CD8-positive, alpha-beta memory T cell (primary cell): ENCODE data around the gene TULP4. TPM values are rescaled to one million over a fixed set of nuclear protein-coding genes. Genes with fewer than 3 reads are reported as not detected.

Experiments used
- CTCF ChIA-PET: fragments of 350-600 bp; sonication (Branson Sonifier 250); formaldehyde crosslinking; loops from one replicate; lab custom pipeline; 2021; ENCODE audit warnings: antibody characterized with exemption; lab: Charles Lee
- POLR2A ChIA-PET: fragments of 350-600 bp; sonication (Branson Sonifier 250); formaldehyde crosslinking; loops from one replicate; lab custom pipeline; 2021; ENCODE audit warnings: antibody characterized with exemption; lab: Charles Lee
- DNase-seq, 5 donors: peaks; one replicate each; pipeline versions ENCODE4 v3.0.0 to v3.0.0-alpha.2; 2020 to 2022; ENCODE audit warnings: mixed read lengths in 1 of 5
- H3K27ac ChIP-seq: one replicate; pipeline ENCODE4 v1.7.0; 2013; ENCODE audit warnings: low read depth, mild to moderate bottlenecking, low read length, moderate library complexity
- H3K27me3 ChIP-seq: 2 replicates; pipeline ENCODE4 v1.7.0; 2013; ENCODE audit warnings: low read length, mild to moderate bottlenecking; ENCODE audit not compliant: insufficient read depth, poor library complexity, severe bottlenecking
- H3K36me3 ChIP-seq: 2 replicates; pipeline ENCODE4 v1.7.0; 2013; ENCODE audit warnings: mild to moderate bottlenecking, low read length, moderate library complexity; ENCODE audit not compliant: insufficient read depth
- H3K4me1 ChIP-seq: 2 replicates; pipeline ENCODE4 v1.7.0; 2013; ENCODE audit warnings: mild to moderate bottlenecking, low read length, moderate library complexity; ENCODE audit not compliant: insufficient read depth
- H3K4me3 ChIP-seq: 2 replicates; pipeline ENCODE4 v1.7.0; 2013; ENCODE audit warnings: mild to moderate bottlenecking, low read length
- H3K9me3 ChIP-seq: 2 replicates; pipeline ENCODE4 v1.7.0; 2013; ENCODE audit warnings: mild to moderate bottlenecking, low read length
- H3K27ac Mint-ChIP-seq, 8 donors: one replicate each; pipeline ENCODE4 v1.8.0; 2020 to 2021; ENCODE audit warnings: mixed read lengths in 8 of 8, mild to moderate bottlenecking in 6 of 8, inconsistent platforms in 3 of 8, moderate library complexity in 3 of 8
- H3K27me3 Mint-ChIP-seq, 2 donors: one replicate each; pipeline ENCODE4 v1.8.0; 2020 to 2021; ENCODE audit warnings: mixed read lengths in 2 of 2, mild to moderate bottlenecking in 1 of 2, moderate library complexity in 1 of 2
- H3K36me3 Mint-ChIP-seq, 3 donors: one replicate each; pipeline ENCODE4 v1.8.0; 2020 to 2021; ENCODE audit warnings: mixed read lengths in 3 of 3, inconsistent platforms in 1 of 3, mild to moderate bottlenecking in 1 of 3
- H3K4me1 Mint-ChIP-seq, 3 donors: one replicate each; pipeline ENCODE4 v1.8.0; 2020 to 2021; ENCODE audit warnings: mixed read lengths in 3 of 3, inconsistent platforms in 1 of 3, mild to moderate bottlenecking in 1 of 3
- H3K4me3 Mint-ChIP-seq, 7 donors: one replicate each; pipeline ENCODE4 v1.8.0; 2020 to 2021; ENCODE audit warnings: mixed read lengths in 7 of 7, mild to moderate bottlenecking in 6 of 7, moderate library complexity in 4 of 7, inconsistent platforms in 2 of 7
- H3K9me3 Mint-ChIP-seq, 5 donors: one replicate each; pipeline ENCODE4 v1.8.0; 2020 to 2022; ENCODE audit warnings: mixed read lengths in 5 of 5, mild to moderate bottlenecking in 3 of 5, moderate library complexity in 2 of 5, inconsistent platforms in 1 of 5
- polyA plus RNA-seq: library from polyadenylated mRNA; unstranded; fragments of 300-500 nt; fragmentation: Illumina TruSeq; gene quantifications from one replicate; pipeline ENCODE4 v1.2.3, GENCODE V29; 2021
- total RNA-seq, 2 experiments: library from RNA; stranded (reverse); gene quantifications; one replicate each; pipeline ENCODE4 v1.2.3, GENCODE V29; 2021

TULP4 gene
- total and polyA plus RNA-seq, 3 experiments from 2014 or later, result 26.9 to 50.1 (median 32.1) TPM

DNA sequence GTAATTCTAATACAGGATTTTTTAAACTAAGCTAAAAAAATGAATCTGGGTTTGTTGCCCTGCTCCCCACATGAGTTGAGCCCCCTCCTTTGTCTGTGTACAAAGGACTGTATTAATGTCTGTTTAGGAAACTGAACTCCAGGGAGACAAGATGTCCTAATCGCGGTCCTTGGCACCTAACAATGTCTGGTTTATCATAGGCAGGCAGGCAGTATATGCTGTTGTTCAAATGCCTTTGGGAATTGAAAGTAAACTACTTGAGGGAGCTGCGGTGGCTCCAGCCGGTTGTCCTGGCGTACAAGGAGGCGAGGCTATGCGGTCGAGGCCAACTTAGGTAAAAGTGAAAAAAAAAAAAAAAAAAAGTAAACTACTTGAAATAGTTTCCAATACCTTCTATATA, 98.5 kb downstream of the TULP4 start:
- no peaks in the 10 kb centered on the region for H3K27me3 ChIP-seq
- no peaks in the 10 kb centered on the region for H3K36me3 ChIP-seq
- Mint-ChIP-seq H3K36me3 (peaks cover 4 to 27% (median 14%) of the 10 kb centered on the region in 3 donors), H3K9me3 (no peaks in the 10 kb centered on the region), H3K4me1 (peaks cover 12 to 15% (median 15%) of the 10 kb centered on the region in 3 donors), H3K27me3 (no peaks in the 10 kb centered on the region), H3K4me3 (no peak overlapping the region), H3K27ac (no peak overlapping the region)
- no peak overlapping the region for H3K4me3 ChIP-seq
- peaks cover 8% of the 10 kb centered on the region for H3K4me1 ChIP-seq
- ChIA-PET POLR2A (no interaction called here), CTCF (no interaction called here)
- H3K9me3 ChIP-seq, result no peaks in the 10 kb centered on the region
- no peak overlapping the region for H3K27ac ChIP-seq
- no peak for DNase-seq

DNA sequence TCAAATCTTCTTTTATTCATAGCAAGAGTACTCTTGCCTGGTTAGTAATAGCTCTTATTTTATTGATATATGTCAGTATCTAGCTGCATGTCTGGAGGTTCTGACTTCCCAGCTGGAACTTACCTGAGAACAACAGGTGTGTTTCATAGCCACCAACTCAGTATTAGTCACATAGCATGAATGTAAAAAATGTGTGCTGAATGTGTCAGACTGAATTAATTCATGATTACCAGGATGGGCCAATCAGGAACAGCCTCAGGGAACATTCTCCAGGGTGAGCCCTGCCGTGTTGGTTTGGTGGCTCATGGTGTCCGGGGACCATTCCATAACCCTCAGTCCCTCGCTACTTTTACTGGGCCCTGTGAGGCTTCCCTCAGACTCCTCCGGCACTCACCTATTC, 99.7 kb downstream of the TULP4 start:
- peak overlapping the region in 2 of 8 donors; percentile 21 to 38 for H3K27ac Mint-ChIP-seq
- peaks cover 8% of the 10 kb centered on the region for H3K4me1 ChIP-seq
- POLR2A ChIA-PET, result no interaction called here
- no peaks in the 10 kb centered on the region for H3K9me3 ChIP-seq
- H3K36me3 Mint-ChIP-seq, result peaks cover 7 to 35% (median 18%) of the 10 kb centered on the region in 3 donors
- peaks cover 5 to 15% (median 15%) of the 10 kb centered on the region in 3 donors for H3K4me1 Mint-ChIP-seq
- no peak overlapping the region for H3K4me3 Mint-ChIP-seq
- H3K36me3 ChIP-seq, result no peaks in the 10 kb centered on the region
- H3K27ac ChIP-seq, result no peak overlapping the region
- H3K27me3 Mint-ChIP-seq, result no peaks in the 10 kb centered on the region
- H3K4me3 ChIP-seq, result no peak overlapping the region
- CTCF ChIA-PET, result interaction anchor here (0.9 kb wide), 1 partner anchor 191 kb away, joined by 3 read pairs; no protein-coding TSS in a partner anchor
- no peaks in the 10 kb centered on the region for H3K27me3 ChIP-seq
- H3K9me3 Mint-ChIP-seq, result no peaks in the 10 kb centered on the region
- DNase-seq, result no peak

DNA sequence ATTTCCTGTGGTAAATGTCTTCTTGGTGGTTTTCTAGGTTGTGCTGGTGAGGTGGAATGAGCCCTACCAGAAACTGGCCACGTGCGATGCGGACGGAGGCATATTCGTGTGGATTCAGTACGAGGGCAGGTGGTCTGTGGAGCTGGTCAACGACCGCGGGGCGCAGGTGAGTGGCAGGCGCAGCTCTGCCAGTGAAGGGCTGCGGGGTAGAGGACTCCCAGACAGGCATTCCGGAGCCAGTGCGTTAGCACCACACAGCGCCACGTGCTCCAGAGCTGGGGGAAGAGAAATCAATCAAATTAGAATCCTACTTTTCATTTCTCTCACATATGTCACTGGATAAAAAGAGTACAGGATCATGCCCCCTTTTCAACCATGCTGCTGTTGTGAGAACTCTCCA, 100.8 kb downstream of the TULP4 start:
- ChIA-PET CTCF (no interaction called here), POLR2A (no interaction called here)
- no peak for DNase-seq
- Histone ChIP-seq H3K4me3 (no peak overlapping the region), H3K27me3 (no peaks in the 10 kb centered on the region), H3K9me3 (no peaks in the 10 kb centered on the region), H3K36me3 (no peaks in the 10 kb centered on the region), H3K27ac (no peak overlapping the region), H3K4me1 (peaks cover 8% of the 10 kb centered on the region)
- Mint-ChIP-seq H3K9me3 (no peaks in the 10 kb centered on the region), H3K27ac (no peak overlapping the region), H3K36me3 (peaks cover 16 to 44% (median 25%) of the 10 kb centered on the region in 3 donors), H3K4me1 (peaks cover 5 to 10% (median 9%) of the 10 kb centered on the region in 3 donors), H3K4me3 (no peak overlapping the region), H3K27me3 (no peaks in the 10 kb centered on the region)

DNA sequence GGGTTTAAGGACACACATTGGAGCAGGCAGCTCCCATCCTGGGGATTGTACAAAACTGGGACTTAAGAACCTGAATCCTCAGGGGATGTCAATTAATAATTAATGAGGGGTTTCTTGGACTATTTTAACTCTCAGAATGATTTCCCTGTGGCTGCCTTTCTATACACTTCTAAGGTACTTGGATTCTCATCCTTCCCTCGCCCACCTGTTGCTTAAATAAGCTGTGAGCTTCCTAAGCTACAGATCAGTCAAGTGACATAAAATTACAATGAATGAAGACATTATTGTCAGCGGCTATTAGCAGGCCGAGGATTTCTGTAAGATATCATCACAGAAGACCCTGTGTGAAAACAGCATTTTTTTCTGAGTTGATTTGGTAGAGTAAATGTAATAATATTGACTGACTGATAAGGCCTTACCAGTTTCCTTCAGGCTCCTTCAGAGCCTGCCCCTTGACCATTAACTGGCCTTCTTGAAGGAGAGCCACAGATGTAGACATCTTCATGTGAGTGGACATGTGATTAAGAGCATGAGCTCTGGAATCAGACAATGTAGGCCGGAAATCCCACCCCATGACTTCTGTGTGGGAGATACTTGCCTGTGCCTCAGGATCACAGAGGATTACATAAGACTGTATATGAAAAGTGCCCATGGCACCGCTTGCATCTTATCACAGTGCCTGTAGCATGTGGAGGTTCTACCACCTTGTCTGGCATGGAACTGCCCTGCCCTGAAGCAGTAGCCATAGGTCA, 101.7 kb downstream of the TULP4 start:
- no peaks in the 10 kb centered on the region for H3K36me3 ChIP-seq
- Mint-ChIP-seq H3K9me3 (no peaks in the 10 kb centered on the region), H3K27me3 (no peaks in the 10 kb centered on the region), H3K36me3 (peaks cover 16 to 46% (median 25%) of the 10 kb centered on the region in 3 donors), H3K4me1 (peaks cover 5% of the 10 kb centered on the region in 3 donors), H3K4me3 (no peak overlapping the region), H3K27ac (no peak overlapping the region)
- H3K9me3 ChIP-seq, result no peaks in the 10 kb centered on the region
- ChIA-PET CTCF (interaction anchor here (1.0 kb wide), 1 partner anchor 193 kb away, joined by 3 read pairs; no protein-coding TSS in a partner anchor), POLR2A (interaction anchor here (0.5 kb wide), 1 partner anchor 26 kb away, joined by 7 read pairs; no protein-coding TSS in a partner anchor)
- H3K27me3 ChIP-seq, result no peaks in the 10 kb centered on the region
- H3K27ac ChIP-seq, result no peak overlapping the region
- no peak overlapping the region for H3K4me3 ChIP-seq
- H3K4me1 ChIP-seq, result peaks cover 5% of the 10 kb centered on the region
- DNase-seq, result no peak

DNA sequence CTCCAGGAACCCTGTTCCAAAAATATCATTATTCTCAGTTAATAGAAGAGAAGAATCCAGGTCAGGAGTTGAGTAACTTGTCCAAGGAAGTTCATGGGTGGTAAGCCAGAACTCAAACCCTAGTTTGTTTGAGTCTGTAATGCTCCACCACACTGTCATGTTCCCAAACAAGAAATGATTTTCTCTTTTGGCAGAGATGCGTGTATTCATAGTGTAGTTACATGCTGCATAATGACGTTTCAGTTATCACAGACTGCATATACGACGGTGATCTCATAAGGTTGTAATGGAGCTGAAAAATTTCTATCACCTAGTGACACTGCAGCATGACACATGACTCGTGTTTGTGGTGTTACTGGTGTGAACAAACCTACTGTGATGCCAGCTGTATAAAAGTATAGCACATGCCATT, 102.6 kb downstream of the TULP4 start:
- POLR2A ChIA-PET, result no interaction called here
- Mint-ChIP-seq H3K27ac (no peak overlapping the region), H3K4me3 (no peak overlapping the region), H3K4me1 (no peaks in the 10 kb centered on the region), H3K9me3 (no peaks in the 10 kb centered on the region), H3K27me3 (no peaks in the 10 kb centered on the region), H3K36me3 (peaks cover 25 to 49% (median 25%) of the 10 kb centered on the region in 3 donors)
- H3K9me3 ChIP-seq, result no peaks in the 10 kb centered on the region
- H3K27ac ChIP-seq, result no peak overlapping the region
- H3K4me3 ChIP-seq, result no peak overlapping the region
- no peaks in the 10 kb centered on the region for H3K27me3 ChIP-seq
- no peaks in the 10 kb centered on the region for H3K36me3 ChIP-seq
- CTCF ChIA-PET, result no interaction called here
- no peak for DNase-seq
- no peaks in the 10 kb centered on the region for H3K4me1 ChIP-seq

DNA sequence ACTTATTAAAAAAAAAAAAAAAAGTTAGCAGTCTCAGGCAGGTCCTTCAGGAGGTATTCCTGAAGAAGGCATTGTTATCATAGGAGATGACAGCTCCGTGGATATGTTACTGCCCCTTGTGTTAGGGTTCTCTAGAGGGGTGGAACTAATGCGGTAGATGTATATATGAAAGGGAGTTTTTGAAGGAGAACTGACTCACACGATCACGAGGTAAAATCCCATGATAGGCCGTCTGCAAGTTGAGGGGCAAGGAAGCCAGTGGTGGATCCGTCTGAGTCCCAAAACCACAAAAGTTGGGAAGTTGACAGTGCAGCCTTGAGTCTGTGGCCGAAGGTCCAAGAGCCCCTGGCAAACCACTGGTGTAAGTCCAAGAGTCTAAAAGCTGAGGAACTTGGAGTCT, 103.4 kb downstream of the TULP4 start:
- Mint-ChIP-seq H3K27me3 (no peaks in the 10 kb centered on the region), H3K27ac (peak overlapping the region in 1 of 8 donors; percentile 15), H3K4me1 (no peaks in the 10 kb centered on the region), H3K9me3 (no peaks in the 10 kb centered on the region), H3K4me3 (no peak overlapping the region), H3K36me3 (peaks cover 25 to 49% (median 25%) of the 10 kb centered on the region in 3 donors)
- Histone ChIP-seq H3K27me3 (no peaks in the 10 kb centered on the region), H3K27ac (no peak overlapping the region), H3K36me3 (no peaks in the 10 kb centered on the region), H3K4me3 (no peak overlapping the region), H3K4me1 (no peaks in the 10 kb centered on the region), H3K9me3 (no peaks in the 10 kb centered on the region)
- no peak for DNase-seq
- ChIA-PET CTCF (no interaction called here), POLR2A (no interaction called here)

DNA sequence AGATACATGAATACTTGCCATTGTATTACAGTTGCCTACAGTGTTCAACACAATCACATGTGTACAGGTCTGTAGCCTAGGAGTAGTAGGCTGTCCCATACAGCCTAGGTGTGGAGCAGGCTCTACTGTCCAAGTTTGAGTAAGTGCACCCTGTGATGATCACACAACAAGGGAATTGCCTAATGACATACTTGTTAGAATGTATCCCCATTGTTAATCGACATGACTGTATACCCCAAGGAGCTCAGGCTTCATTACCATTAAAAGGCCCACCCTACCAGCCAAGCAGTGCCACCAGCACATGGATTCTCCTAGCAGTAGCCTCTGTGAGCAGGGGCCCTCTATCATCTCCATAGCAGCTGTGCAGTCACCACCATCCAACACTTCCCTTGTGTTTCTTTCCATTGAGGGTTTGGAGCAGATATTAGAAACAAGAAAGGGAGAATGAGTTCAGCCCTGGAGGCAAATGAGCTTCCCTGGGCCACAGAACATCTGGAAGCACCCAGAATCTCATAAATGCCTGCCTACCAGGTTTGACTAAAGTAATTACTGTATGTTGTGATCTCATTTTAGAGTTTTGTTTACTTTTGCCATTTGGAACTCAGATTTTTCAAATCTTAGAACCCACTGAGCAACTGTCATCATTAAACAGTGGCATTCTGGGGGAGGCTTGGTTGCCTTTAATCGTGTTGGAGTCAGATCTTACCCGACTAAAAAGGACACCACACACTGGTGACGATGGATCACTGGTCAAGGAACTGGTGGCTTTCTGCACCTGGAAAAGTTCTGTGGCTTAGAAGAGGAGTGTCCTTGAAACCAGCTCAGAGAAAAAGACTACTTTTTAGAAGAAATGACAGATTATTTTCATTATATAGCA, 104.9 kb downstream of the TULP4 start:
- DNase-seq, result no peak
- Mint-ChIP-seq H3K9me3 (no peaks in the 10 kb centered on the region), H3K36me3 (peaks cover 25 to 49% (median 27%) of the 10 kb centered on the region in 3 donors), H3K27ac (no peak overlapping the region), H3K27me3 (no peaks in the 10 kb centered on the region), H3K4me3 (no peak overlapping the region), H3K4me1 (no peaks in the 10 kb centered on the region)
- POLR2A ChIA-PET, result interaction anchor here (0.7 kb wide), 1 partner anchor 11 kb away, joined by 5 read pairs; no protein-coding TSS in a partner anchor
- no peaks in the 10 kb centered on the region for H3K9me3 ChIP-seq
- H3K4me1 ChIP-seq, result no peaks in the 10 kb centered on the region
- no peaks in the 10 kb centered on the region for H3K27me3 ChIP-seq
- H3K27ac ChIP-seq, result no peak overlapping the region
- H3K4me3 ChIP-seq, result no peak overlapping the region
- CTCF ChIA-PET, result interaction anchor here (1.1 kb wide), 1 partner anchor 196 kb away, joined by 4 read pairs; no protein-coding TSS in a partner anchor
- H3K36me3 ChIP-seq, result no peaks in the 10 kb centered on the region
